Neural crest cell (in vitro differentiated cells): ENCODE results near the gene SGMS1. TPM values are rescaled to one million over a fixed set of nuclear protein-coding genes. Genes with fewer than 3 reads are reported as not detected.

ENCODE experiments used
- DNase-seq: peaks from one replicate; pipeline ENCODE4 v3.0.0; 2021; ENCODE audit warnings: low read depth, mixed read lengths, low spot score
- H3K27ac Mint-ChIP-seq: one replicate; pipeline ENCODE4 v1.8.0; 2021; ENCODE audit warnings: mild to moderate bottlenecking, mixed read lengths; ENCODE audit not compliant: unreplicated experiment
- H3K27me3 Mint-ChIP-seq: 2 replicates; pipeline ENCODE4 v1.8.0; 2021; ENCODE audit warnings: low read depth, mild to moderate bottlenecking, mixed read lengths
- H3K36me3 Mint-ChIP-seq: 2 replicates; pipeline ENCODE4 v1.8.0; 2021; ENCODE audit warnings: low read depth, mild to moderate bottlenecking, mixed read lengths
- H3K4me1 Mint-ChIP-seq: 2 replicates; pipeline ENCODE4 v1.8.0; 2021; ENCODE audit warnings: mixed read lengths
- H3K4me3 Mint-ChIP-seq: one replicate; pipeline ENCODE4 v1.8.0; 2021; ENCODE audit warnings: mild to moderate bottlenecking, mixed read lengths
- H3K9me3 Mint-ChIP-seq: 2 replicates; pipeline ENCODE4 v1.8.0; 2021; ENCODE audit warnings: mixed read lengths
- total RNA-seq: library from RNA; stranded (reverse); gene quantifications from 2 replicates; pipeline ENCODE4 v1.2.1, GENCODE V29; 2021
- TF ChIP-seq, protein P1 (sequence below): fragments of 200-600 bp; sonication (generic); conservative IDR thresholded peaks from 2 replicates; pipeline ENCODE4 v1.5.0; 2021; ENCODE audit warnings: antibody characterized with exemption, mild to moderate bottlenecking

The SGMS1 gene
- total RNA-seq, 1 donor from 2014 or later = 14.4 TPM

DNA sequence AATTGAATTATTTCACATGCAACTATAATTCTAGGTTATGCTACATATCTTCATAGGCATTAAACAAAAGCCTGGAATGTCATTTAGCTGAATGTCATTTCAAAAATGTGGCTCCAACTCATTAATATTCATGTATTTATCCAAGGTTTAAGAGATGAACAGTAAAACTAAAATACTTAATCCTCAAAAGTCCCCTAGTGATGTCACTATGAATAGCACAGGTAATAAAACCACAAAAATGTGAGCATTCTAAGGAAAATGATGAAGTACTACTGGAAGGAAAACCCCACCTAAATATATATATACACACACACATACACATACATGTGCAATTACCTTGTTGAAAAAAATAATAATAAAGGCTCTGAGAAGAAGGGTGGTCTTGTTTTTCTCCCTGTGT lies 218.0 kb downstream of the SGMS1 start:
- no peak overlapping the region for H3K4me3 Mint-ChIP-seq
- no peaks in the 10 kb centered on the region for H3K9me3 Mint-ChIP-seq
- H3K36me3 Mint-ChIP-seq = no peaks in the 10 kb centered on the region
- DNase-seq = no peak
- H3K4me1 Mint-ChIP-seq = no peaks in the 10 kb centered on the region
- H3K27ac Mint-ChIP-seq = no peak overlapping the region
- no peaks in the 10 kb centered on the region for H3K27me3 Mint-ChIP-seq
- TF ChIP-seq, protein P1, sequence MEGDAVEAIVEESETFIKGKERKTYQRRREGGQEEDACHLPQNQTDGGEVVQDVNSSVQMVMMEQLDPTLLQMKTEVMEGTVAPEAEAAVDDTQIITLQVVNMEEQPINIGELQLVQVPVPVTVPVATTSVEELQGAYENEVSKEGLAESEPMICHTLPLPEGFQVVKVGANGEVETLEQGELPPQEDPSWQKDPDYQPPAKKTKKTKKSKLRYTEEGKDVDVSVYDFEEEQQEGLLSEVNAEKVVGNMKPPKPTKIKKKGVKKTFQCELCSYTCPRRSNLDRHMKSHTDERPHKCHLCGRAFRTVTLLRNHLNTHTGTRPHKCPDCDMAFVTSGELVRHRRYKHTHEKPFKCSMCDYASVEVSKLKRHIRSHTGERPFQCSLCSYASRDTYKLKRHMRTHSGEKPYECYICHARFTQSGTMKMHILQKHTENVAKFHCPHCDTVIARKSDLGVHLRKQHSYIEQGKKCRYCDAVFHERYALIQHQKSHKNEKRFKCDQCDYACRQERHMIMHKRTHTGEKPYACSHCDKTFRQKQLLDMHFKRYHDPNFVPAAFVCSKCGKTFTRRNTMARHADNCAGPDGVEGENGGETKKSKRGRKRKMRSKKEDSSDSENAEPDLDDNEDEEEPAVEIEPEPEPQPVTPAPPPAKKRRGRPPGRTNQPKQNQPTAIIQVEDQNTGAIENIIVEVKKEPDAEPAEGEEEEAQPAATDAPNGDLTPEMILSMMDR = no peak

DNA sequence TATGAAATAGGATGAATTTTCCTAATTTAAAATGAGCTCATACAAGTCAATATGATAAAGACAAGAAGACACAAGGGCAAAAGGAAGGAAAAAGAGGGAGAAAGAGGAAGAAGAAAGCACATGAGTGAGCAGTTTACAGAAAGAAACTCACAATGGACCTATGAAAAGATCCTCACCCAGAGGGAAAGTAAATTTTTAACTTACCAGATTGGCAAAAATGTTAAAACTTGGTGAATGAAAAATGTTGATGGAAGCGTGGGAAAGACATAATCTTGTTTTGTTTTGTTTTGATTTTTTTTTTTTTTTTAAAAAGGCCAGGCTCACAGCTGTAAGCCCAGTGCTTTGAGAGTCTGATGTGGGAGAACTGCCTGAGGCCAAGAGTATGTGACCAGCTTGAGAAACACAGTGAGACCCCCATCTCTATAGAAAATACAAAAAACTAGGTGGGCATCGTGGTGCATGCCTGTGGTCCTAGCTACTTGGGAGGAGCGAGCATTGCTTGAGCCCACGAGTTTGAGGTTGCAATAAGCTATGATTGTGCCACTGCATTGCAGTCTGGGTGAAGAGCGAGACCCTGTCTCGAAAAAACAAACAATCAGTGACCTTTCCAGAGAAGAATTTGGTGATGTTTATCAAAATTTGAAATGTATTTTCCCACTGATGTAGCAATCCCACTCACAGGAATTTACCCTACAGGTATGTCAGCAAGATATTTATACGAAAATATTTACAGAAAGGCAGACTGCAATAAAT lies 219.6 kb downstream of the SGMS1 start:
- DNase-seq = no peak
- TF ChIP-seq, protein P1 = no peak
- Mint-ChIP-seq H3K9me3 (no peaks in the 10 kb centered on the region), H3K27ac (no peak overlapping the region), H3K36me3 (no peaks in the 10 kb centered on the region), H3K4me1 (no peaks in the 10 kb centered on the region), H3K27me3 (no peaks in the 10 kb centered on the region), H3K4me3 (no peak overlapping the region)

DNA sequence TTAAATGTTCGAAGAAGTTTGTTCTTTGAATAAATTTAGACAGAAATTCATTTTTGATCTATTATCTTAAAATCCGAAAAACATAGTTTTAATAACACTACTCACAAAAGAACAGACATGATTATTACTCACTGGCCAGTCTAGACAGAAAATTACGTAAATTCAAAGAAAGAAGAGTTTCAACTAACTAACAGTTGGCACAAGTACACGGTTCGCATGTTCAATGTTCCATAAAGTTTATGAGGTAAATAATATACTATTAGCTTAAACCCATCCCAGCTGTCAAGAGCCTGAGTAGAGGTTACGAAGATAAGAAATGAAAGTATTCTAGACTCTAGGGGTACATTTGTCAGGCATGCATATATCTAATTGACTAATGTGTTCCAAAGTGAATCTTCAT lies 220.7 kb downstream of the SGMS1 start:
- Mint-ChIP-seq H3K27ac (no peak overlapping the region), H3K27me3 (no peaks in the 10 kb centered on the region), H3K36me3 (no peaks in the 10 kb centered on the region), H3K4me3 (no peak overlapping the region), H3K4me1 (no peaks in the 10 kb centered on the region), H3K9me3 (no peaks in the 10 kb centered on the region)
- TF ChIP-seq, protein P1 = no peak
- no peak for DNase-seq

DNA sequence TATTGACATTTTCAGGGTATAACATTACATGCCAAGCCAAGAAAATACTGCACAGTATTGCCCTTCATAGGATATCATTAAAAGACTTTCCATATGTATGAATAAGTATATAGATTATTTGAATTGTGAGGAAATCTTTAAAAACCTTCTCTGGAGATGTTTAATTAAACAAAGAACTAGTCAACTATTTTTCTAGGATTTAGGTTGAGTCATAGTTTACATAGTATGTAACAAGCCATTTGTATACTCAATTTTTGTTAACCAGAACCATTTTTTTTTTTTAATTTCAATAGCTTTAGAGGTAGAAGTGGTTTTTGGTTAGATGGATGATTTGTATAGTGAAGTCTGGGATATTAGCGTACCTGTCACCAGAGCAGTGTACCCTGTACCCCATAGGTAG lies 221.3 kb downstream of the SGMS1 start:
- Mint-ChIP-seq H3K36me3 (no peaks in the 10 kb centered on the region), H3K4me3 (no peak overlapping the region), H3K27me3 (no peaks in the 10 kb centered on the region), H3K9me3 (no peaks in the 10 kb centered on the region), H3K27ac (no peak overlapping the region), H3K4me1 (no peaks in the 10 kb centered on the region)
- DNase-seq = no peak
- TF ChIP-seq, protein P1 = no peak

DNA sequence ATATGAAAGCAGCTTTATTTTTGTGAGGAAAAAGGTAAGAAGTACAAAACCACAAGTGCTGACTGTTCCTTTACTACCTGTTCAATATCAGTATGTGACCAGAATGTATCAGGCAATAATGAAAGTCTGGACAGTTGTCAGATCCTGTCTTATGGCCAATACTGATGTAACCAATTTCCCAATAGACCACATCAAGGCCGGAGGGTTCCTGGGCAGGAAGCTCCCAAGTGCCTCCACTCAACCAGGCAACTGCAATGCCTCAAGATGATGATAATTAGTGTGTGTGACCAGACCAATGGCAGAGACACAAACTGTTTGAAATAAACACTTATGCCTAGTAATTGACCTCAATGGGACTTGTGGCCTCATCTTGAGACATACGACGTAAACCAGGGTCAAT lies 223.1 kb downstream of the SGMS1 start:
- H3K4me3 Mint-ChIP-seq = no peak overlapping the region
- DNase-seq = no peak
- H3K27ac Mint-ChIP-seq = no peak overlapping the region
- H3K36me3 Mint-ChIP-seq = peaks cover 3% of the 10 kb centered on the region
- H3K9me3 Mint-ChIP-seq = no peaks in the 10 kb centered on the region
- TF ChIP-seq, protein P1 = no peak
- H3K4me1 Mint-ChIP-seq = no peaks in the 10 kb centered on the region
- no peaks in the 10 kb centered on the region for H3K27me3 Mint-ChIP-seq
